Fibroblast of villous mesenchyme (primary cell): ENCODE data around the gene DDX17. TPM values are rescaled to one million over a fixed set of nuclear protein-coding genes. Genes with fewer than 3 reads are reported as not detected.

Source experiments
- DNase-seq: peaks from one replicate; pipeline ENCODE4 v3.0.0-alpha.2; 2010; ENCODE audit warnings: low read depth
- H3K4me3 ChIP-seq: 2 replicates; pipeline ENCODE4 v1.5.1; 2011; ENCODE audit warnings: low read depth, mild to moderate bottlenecking, low read length
- CTCF ChIP-seq: IDR thresholded peaks from 2 replicates; pipeline ENCODE4 v1.5.1; 2012; ENCODE audit warnings: low read depth, mild to moderate bottlenecking, low read length; ENCODE audit not compliant: insufficient read depth
- total RNA-seq: library from RNA; depleted of rRNA; stranded (reverse); fragments of >200 nt; gene quantifications from 2 replicates; pipeline ENCODE4 v1.2.3, GENCODE V29; 2012

Gene DDX17
- total RNA-seq, 1 donor = 454 TPM

- TF ChIP-seq CTCF = no peak
- no peak overlapping the region for H3K4me3 ChIP-seq
- DNase-seq = no peak
Measured at GRCh38 chr22:38456841-38457699, 49.0 kb downstream of the DDX17 start.

GRCh38 chr22:38456272-38456835 is 49.8 kb downstream of the DDX17 start:
- DNase-seq = no peak
- no peak overlapping the region for H3K4me3 ChIP-seq
- no peak for TF ChIP-seq CTCF

- DNase-seq = peak; percentile 25
- no peak for TF ChIP-seq CTCF
- H3K4me3 ChIP-seq = peak overlapping the region; percentile 45
Measured at GRCh38 chr22:38455530-38456271, 50.4 kb downstream of the DDX17 start.

- DNase-seq = no peak
- TF ChIP-seq CTCF = no peak
- H3K4me3 ChIP-seq = peak within 1 kb of the TSS; percentile 45
Measured at GRCh38 chr22:38455076-38455529, 51.0 kb downstream of the DDX17 start, which contains the start of gene KCNJ4. KCNJ4 (minus strand) TSS chr22:38455199; CDS start chr22:38428132, 27,067 bp downstream.

- no peak for DNase-seq
- TF ChIP-seq CTCF = no peak
- no peak overlapping the region for H3K4me3 ChIP-seq
Measured at GRCh38 chr22:38454353-38455075, 51.6 kb downstream of the DDX17 start.

- no peak for TF ChIP-seq CTCF
- no peak for DNase-seq
- H3K4me3 ChIP-seq = no peak overlapping the region
Measured at GRCh38 chr22:38453996-38454352, 52.1 kb downstream of the DDX17 start.
